Measurements from ENCODE around the gene MYO10.

DNA sequence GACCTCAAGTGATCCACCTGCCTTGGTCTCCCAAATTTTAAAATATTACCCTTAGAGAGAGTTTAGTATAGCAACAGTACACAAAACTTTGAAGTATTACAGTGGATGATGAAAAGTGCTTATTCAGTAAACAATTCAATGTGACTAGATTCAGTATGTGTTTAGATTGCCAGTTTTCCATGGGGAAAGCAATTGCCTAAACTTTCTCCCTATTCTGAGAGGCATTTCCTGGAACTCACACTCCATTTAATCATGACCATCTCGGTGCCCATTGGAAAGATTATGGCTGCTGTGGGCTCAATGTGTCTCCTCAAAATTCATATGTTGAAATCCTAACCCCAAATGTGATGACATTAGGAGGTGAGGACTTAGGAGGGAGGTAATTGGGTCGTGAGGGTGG, 38.9 kb upstream of the MYO10 start:
- TF ChIP-seq EZH2phosphoT487 (IDR thresholded peaks at IDR 0.05; ENCODE audit: low read depth, severe bottlenecking, unreplicated experiment) = no peak
- TF ChIP-seq, protein P1, sequence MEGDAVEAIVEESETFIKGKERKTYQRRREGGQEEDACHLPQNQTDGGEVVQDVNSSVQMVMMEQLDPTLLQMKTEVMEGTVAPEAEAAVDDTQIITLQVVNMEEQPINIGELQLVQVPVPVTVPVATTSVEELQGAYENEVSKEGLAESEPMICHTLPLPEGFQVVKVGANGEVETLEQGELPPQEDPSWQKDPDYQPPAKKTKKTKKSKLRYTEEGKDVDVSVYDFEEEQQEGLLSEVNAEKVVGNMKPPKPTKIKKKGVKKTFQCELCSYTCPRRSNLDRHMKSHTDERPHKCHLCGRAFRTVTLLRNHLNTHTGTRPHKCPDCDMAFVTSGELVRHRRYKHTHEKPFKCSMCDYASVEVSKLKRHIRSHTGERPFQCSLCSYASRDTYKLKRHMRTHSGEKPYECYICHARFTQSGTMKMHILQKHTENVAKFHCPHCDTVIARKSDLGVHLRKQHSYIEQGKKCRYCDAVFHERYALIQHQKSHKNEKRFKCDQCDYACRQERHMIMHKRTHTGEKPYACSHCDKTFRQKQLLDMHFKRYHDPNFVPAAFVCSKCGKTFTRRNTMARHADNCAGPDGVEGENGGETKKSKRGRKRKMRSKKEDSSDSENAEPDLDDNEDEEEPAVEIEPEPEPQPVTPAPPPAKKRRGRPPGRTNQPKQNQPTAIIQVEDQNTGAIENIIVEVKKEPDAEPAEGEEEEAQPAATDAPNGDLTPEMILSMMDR (IDR thresholded peaks at IDR 0.05; ENCODE audit: poor library complexity) = no peak
